ENCODE data around the gene TMEM254.
"Not testable (repeated sequence)": the region's sequence is repeated elsewhere in the genome, so short reads cannot be mapped to it uniquely, and the experiment has no call there.

Gene TMEM254

DNA sequence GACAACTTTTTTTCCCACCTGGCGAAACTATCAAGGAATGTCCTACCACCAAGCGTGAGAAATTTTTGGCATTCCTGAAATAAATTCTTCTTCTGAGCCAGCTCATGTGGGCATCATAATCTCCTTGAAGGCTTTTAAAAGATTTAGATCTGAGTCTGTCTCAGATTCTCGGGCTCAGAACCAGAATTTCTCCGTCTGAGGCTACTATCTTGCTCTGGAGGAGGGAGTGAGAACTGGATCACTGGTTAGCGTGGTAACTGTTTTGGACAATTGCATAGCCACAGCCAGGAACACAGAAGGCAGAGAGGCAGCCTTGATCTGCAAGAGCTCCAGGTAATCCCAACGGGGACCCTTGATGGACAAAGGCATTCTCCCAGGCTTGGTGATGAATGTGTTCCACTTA, 53.0 kb downstream of the TMEM254 start:
- H3K79me2 ChIP-seq (ENCODE audit: insufficient read depth, low read length): no peaks in the 10 kb centered on the region
- no peak overlapping the region for H3K4me3 ChIP-seq (ENCODE audit: low read length, poor library complexity, severe bottlenecking)
- no peaks in the 10 kb centered on the region for H3K4me1 ChIP-seq (ENCODE audit: insufficient read depth, low read length, poor library complexity, severe bottlenecking)
- H4K20me1 ChIP-seq (ENCODE audit: insufficient read depth, low read length, poor library complexity, severe bottlenecking): no peaks in the 10 kb centered on the region
- no peak for TF ChIP-seq EZH2phosphoT487 (IDR thresholded peaks at IDR 0.05; ENCODE audit: borderline replicate concordance)
- TF ChIP-seq, protein P1, sequence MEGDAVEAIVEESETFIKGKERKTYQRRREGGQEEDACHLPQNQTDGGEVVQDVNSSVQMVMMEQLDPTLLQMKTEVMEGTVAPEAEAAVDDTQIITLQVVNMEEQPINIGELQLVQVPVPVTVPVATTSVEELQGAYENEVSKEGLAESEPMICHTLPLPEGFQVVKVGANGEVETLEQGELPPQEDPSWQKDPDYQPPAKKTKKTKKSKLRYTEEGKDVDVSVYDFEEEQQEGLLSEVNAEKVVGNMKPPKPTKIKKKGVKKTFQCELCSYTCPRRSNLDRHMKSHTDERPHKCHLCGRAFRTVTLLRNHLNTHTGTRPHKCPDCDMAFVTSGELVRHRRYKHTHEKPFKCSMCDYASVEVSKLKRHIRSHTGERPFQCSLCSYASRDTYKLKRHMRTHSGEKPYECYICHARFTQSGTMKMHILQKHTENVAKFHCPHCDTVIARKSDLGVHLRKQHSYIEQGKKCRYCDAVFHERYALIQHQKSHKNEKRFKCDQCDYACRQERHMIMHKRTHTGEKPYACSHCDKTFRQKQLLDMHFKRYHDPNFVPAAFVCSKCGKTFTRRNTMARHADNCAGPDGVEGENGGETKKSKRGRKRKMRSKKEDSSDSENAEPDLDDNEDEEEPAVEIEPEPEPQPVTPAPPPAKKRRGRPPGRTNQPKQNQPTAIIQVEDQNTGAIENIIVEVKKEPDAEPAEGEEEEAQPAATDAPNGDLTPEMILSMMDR (conservative IDR thresholded peaks at IDR 0.05; ENCODE audit: low read length): no peak
- no peaks in the 10 kb centered on the region for H3K9me2 ChIP-seq (replicated peaks; ENCODE audit: low read depth, low read length)
- H3K9ac ChIP-seq (ENCODE audit: low read depth, low read length, poor library complexity, severe bottlenecking): no peak overlapping the region
- H3K36me3 ChIP-seq (ENCODE audit: insufficient read depth, low read length): no peaks in the 10 kb centered on the region
- no peaks in the 10 kb centered on the region for H3K27me3 ChIP-seq (ENCODE audit: insufficient read depth, low read length, poor library complexity, severe bottlenecking)
- no peaks in the 10 kb centered on the region for H3K9me3 ChIP-seq (ENCODE audit: insufficient read depth, low read depth, low read length)
- no peaks in the 10 kb centered on the region for H3F3A ChIP-seq (ENCODE audit: low read depth)
- H3K4me2 ChIP-seq (ENCODE audit: low read depth, low read length, poor library complexity, severe bottlenecking): no peak overlapping the region
- H2AFZ ChIP-seq (ENCODE audit: low read length): no peak overlapping the region

DNA sequence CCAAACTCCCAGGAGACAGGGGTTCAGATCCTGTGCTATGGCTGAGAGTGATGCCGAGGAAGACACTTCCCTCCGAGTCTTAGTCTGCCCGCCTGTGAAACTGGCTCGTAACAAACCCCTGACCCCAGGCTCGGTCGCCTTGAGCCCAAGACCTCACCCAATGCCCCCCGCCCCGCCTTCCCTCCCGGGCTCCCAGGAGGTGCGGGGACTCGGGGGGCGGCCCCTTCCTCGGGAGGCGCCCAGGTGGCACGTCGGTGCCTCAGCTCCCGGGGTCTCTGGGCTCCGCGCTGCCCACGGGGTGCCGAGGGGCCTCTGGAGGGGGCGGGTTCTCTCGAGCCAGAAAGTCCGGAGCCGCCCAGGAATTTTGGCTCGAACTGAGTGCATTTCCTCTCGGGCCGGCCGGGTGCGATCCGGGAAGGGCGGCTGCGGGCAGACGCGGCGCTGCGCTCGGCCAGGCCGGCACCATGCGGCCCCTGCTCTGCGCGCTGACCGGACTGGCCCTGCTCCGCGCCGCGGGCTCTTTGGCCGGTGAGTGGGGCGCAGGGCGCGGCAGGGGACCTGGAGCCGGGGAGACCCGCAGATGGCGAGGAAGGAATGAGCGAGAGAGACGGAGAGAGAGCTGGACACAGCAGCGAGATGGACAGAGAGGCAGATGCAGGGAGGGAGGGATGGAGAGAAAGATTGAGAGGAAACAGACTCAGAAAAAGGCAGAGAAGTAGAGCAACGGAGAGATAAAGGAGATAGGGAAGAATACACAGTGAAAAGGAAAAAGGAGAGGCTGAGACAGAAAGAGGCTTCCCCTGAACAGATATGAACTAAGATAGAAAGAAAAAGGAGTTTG, 54.1 kb downstream of the TMEM254 start, which contains the start of gene PLAC9:
Gene PLAC9 (plus strand): TSS at position 432 of the 841 bp plus-strand sequence. CDS start 33 bp downstream, at position 465.
- Histone ChIP-seq H3K79me2 (ENCODE audit: insufficient read depth, low read length) (no peaks in the 10 kb centered on the region), H3K4me3 (ENCODE audit: low read length, poor library complexity, severe bottlenecking) (no peak within 1 kb of the TSS), H3K4me2 (ENCODE audit: low read depth, low read length, poor library complexity, severe bottlenecking) (no peak within 1 kb of the TSS), H3K36me3 (ENCODE audit: insufficient read depth, low read length) (no peaks in the 10 kb centered on the region), H3K27me3 (ENCODE audit: insufficient read depth, low read length, poor library complexity, severe bottlenecking) (no peaks in the 10 kb centered on the region), H3K4me1 (ENCODE audit: insufficient read depth, low read length, poor library complexity, severe bottlenecking) (no peaks in the 10 kb centered on the region), H4K20me1 (ENCODE audit: insufficient read depth, low read length, poor library complexity, severe bottlenecking) (no peaks in the 10 kb centered on the region), H3K9me3 (ENCODE audit: insufficient read depth, low read depth, low read length) (no peaks in the 10 kb centered on the region), H2AFZ (ENCODE audit: low read length) (no peak within 1 kb of the TSS), H3K9me2 (replicated peaks; ENCODE audit: low read depth, low read length) (no peaks in the 10 kb centered on the region), H3K9ac (ENCODE audit: low read depth, low read length, poor library complexity, severe bottlenecking) (no peak within 1 kb of the TSS), H3F3A (ENCODE audit: low read depth) (no peaks in the 10 kb centered on the region)
- TF ChIP-seq EZH2phosphoT487 (IDR thresholded peaks at IDR 0.05; ENCODE audit: borderline replicate concordance): no peak
- TF ChIP-seq, protein P1 (conservative IDR thresholded peaks at IDR 0.05; ENCODE audit: low read length): no peak

DNA sequence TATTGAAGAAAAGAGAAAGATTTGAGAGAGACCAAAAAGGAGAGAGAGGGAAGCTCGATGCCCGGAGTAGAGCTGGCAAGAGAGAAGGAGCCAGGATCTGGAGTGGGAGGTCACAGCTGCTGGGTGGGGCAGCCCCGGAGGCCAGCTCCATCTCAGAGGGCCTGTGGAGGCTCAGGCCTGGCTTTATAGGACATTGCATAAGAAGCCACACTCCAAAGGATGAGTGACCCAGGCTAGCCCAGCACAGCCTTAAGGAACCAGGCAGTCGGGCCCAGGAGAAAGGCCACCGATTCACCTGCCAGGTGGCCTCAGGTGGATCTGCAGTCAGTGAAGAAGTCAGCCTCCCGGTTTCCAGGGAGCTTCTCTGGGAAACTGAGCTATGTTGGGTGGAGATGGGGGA, 54.7 kb downstream of the TMEM254 start:
- H3K27me3 ChIP-seq (ENCODE audit: insufficient read depth, low read length, poor library complexity, severe bottlenecking): no peaks in the 10 kb centered on the region
- H3K4me3 ChIP-seq (ENCODE audit: low read length, poor library complexity, severe bottlenecking): no peak overlapping the region
- no peaks in the 10 kb centered on the region for H3K4me1 ChIP-seq (ENCODE audit: insufficient read depth, low read length, poor library complexity, severe bottlenecking)
- no peaks in the 10 kb centered on the region for H3K9me3 ChIP-seq (ENCODE audit: insufficient read depth, low read depth, low read length)
- H3K9me2 ChIP-seq (replicated peaks; ENCODE audit: low read depth, low read length): no peaks in the 10 kb centered on the region
- H3K79me2 ChIP-seq (ENCODE audit: insufficient read depth, low read length): no peaks in the 10 kb centered on the region
- H2AFZ ChIP-seq (ENCODE audit: low read length): no peak overlapping the region
- H3K36me3 ChIP-seq (ENCODE audit: insufficient read depth, low read length): no peaks in the 10 kb centered on the region
- no peaks in the 10 kb centered on the region for H3F3A ChIP-seq (ENCODE audit: low read depth)
- no peaks in the 10 kb centered on the region for H4K20me1 ChIP-seq (ENCODE audit: insufficient read depth, low read length, poor library complexity, severe bottlenecking)
- no peak overlapping the region for H3K4me2 ChIP-seq (ENCODE audit: low read depth, low read length, poor library complexity, severe bottlenecking)
- no peak for TF ChIP-seq EZH2phosphoT487 (IDR thresholded peaks at IDR 0.05; ENCODE audit: borderline replicate concordance)
- TF ChIP-seq, protein P1 (conservative IDR thresholded peaks at IDR 0.05; ENCODE audit: low read length): no peak
- no peak overlapping the region for H3K9ac ChIP-seq (ENCODE audit: low read depth, low read length, poor library complexity, severe bottlenecking)

DNA sequence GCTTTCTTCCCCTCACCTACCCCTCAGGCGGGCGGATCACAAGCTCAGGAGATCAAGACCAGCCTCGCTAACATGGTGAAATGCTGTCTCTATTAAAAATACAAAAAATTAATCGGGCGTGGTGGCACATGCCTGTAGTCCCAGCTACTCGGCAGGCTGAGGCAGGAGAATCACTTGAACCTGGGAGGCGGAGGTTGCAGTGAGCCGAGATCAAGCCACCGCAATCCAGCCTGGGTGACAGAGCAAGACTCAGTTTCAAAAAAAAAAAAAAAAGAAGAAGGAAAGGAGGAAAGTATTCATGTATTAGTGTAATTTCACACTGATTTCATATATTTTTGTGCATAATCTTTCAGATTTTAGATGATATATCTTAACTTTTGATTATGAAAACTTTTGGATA, 55.2 kb downstream of the TMEM254 start:
- not testable (repeated sequence) for H3K36me3 ChIP-seq (ENCODE audit: insufficient read depth, low read length); H3K9me2 ChIP-seq (replicated peaks; ENCODE audit: low read depth, low read length); H3K9me3 ChIP-seq (ENCODE audit: insufficient read depth, low read depth, low read length); H3K4me3 ChIP-seq (ENCODE audit: low read length, poor library complexity, severe bottlenecking); H3K9ac ChIP-seq (ENCODE audit: low read depth, low read length, poor library complexity, severe bottlenecking); H3K4me1 ChIP-seq (ENCODE audit: insufficient read depth, low read length, poor library complexity, severe bottlenecking); H3K27me3 ChIP-seq (ENCODE audit: insufficient read depth, low read length, poor library complexity, severe bottlenecking); H3F3A ChIP-seq (ENCODE audit: low read depth); H2AFZ ChIP-seq (ENCODE audit: low read length); H3K4me2 ChIP-seq (ENCODE audit: low read depth, low read length, poor library complexity, severe bottlenecking); H3K79me2 ChIP-seq (ENCODE audit: insufficient read depth, low read length); H4K20me1 ChIP-seq (ENCODE audit: insufficient read depth, low read length, poor library complexity, severe bottlenecking)
